Measurements from ENCODE around the gene ATG7.

Gene ATG7

DNA sequence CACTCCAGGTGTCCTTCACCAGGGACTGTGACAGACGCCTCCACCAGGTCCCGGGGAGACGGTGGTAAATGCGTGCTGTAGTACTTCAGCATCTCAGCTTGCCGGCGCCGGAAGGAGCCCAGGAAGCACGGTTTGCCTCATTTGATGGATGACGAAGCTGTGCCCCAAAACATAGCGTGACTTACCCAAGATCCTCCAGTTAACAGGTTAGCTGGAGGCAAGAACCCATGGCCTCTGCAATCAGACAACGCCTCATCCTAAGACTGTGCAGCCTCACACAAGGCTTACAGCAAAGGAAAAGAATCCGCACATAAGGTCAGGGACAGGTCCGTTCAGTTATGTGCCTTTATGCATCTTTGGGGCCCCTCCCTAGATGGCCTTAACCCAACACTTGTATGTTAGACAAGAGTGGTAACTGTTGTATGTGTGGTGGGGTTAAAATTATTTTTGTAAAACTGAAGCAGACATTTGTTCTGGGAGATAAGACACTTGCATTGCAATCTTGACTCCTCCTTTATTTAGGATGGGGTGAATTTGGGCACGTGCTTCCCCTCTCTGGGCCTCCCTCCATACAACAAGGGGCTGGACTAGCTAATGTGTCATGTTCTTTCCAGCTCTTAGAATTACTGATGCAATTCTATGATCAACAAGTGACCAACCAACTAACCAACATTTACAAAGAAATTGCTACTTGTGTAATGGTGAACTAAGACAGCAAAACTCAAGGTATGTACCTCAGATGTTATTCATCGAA, 332.1 kb downstream of the ATG7 start:
- Histone ChIP-seq H3K27me3 (ENCODE audit: insufficient read depth, low read length, poor library complexity) (no peaks in the 10 kb centered on the region), H3K4me2 (ENCODE audit: insufficient read depth, low read length) (no peak overlapping the region), H3K79me2 (ENCODE audit: insufficient read depth, low read length) (peaks cover 97% of the 10 kb centered on the region), H2AFZ (ENCODE audit: low read depth, low read length) (no peak overlapping the region), H3K4me3 (ENCODE audit: low read depth in 1 of 2, low read length in 2 of 2) (no peak overlapping the region), H3K9me3 (ENCODE audit: insufficient read depth, low read length, severe bottlenecking) (no peaks in the 10 kb centered on the region), H3K27ac (ENCODE audit: low read length) (no peak overlapping the region), H3K36me3 (ENCODE audit: insufficient read depth, low read length) (peaks cover 67% of the 10 kb centered on the region), H3K4me1 (ENCODE audit: insufficient read depth, low read length) (no peaks in the 10 kb centered on the region), H4K20me1 (ENCODE audit: insufficient read depth, low read length) (peaks cover 81% of the 10 kb centered on the region), H3K9ac (ENCODE audit: low read depth, low read length) (no peak overlapping the region)
- TF ChIP-seq, protein P1, sequence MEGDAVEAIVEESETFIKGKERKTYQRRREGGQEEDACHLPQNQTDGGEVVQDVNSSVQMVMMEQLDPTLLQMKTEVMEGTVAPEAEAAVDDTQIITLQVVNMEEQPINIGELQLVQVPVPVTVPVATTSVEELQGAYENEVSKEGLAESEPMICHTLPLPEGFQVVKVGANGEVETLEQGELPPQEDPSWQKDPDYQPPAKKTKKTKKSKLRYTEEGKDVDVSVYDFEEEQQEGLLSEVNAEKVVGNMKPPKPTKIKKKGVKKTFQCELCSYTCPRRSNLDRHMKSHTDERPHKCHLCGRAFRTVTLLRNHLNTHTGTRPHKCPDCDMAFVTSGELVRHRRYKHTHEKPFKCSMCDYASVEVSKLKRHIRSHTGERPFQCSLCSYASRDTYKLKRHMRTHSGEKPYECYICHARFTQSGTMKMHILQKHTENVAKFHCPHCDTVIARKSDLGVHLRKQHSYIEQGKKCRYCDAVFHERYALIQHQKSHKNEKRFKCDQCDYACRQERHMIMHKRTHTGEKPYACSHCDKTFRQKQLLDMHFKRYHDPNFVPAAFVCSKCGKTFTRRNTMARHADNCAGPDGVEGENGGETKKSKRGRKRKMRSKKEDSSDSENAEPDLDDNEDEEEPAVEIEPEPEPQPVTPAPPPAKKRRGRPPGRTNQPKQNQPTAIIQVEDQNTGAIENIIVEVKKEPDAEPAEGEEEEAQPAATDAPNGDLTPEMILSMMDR (IDR thresholded peaks at IDR 0.05; ENCODE audit: borderline replicate concordance, extremely low read depth, low read length, poor library complexity, severe bottlenecking) = no peak
- TF ChIP-seq EZH2 (IDR thresholded peaks at IDR 0.05; ENCODE audit: borderline replicate concordance, low read depth, low read length, severe bottlenecking) = no peak
- no peak for ATAC-seq (ENCODE audit: insufficient read depth, low read depth)
- no peak for DNase-seq

DNA sequence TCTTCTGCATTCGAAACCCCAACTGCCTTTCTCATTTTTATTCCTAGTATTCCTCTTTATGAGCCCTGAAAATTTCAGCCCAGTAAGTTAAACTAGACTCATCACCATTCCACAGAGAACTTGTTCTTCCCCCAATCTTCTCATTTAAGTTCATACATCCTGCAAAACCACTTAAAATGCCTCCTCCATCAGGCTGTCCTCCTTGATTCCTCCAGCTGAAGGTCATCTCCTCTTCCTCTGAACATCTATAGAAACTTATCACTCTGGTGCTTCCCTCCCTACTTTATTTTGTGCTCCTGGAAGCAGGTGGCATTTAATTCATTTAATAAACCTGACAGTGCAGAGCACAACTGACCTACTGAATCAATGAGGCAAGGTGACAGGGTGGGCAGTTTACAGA, 333.2 kb downstream of the ATG7 start:
- Histone ChIP-seq H3K36me3 (ENCODE audit: insufficient read depth, low read length) (peaks cover 62% of the 10 kb centered on the region), H3K27ac (ENCODE audit: low read length) (no peak overlapping the region), H3K4me2 (ENCODE audit: insufficient read depth, low read length) (no peak overlapping the region), H3K79me2 (ENCODE audit: insufficient read depth, low read length) (peaks cover 97% of the 10 kb centered on the region), H3K4me1 (ENCODE audit: insufficient read depth, low read length) (no peaks in the 10 kb centered on the region), H3K27me3 (ENCODE audit: insufficient read depth, low read length, poor library complexity) (no peaks in the 10 kb centered on the region), H3K9me3 (ENCODE audit: insufficient read depth, low read length, severe bottlenecking) (no peaks in the 10 kb centered on the region), H4K20me1 (ENCODE audit: insufficient read depth, low read length) (peaks cover 88% of the 10 kb centered on the region), H3K9ac (ENCODE audit: low read depth, low read length) (no peak overlapping the region), H2AFZ (ENCODE audit: low read depth, low read length) (no peak overlapping the region), H3K4me3 (ENCODE audit: low read depth in 1 of 2, low read length in 2 of 2) (no peak overlapping the region)
- no peak for TF ChIP-seq EZH2 (IDR thresholded peaks at IDR 0.05; ENCODE audit: borderline replicate concordance, low read depth, low read length, severe bottlenecking)
- TF ChIP-seq, protein P1 (IDR thresholded peaks at IDR 0.05; ENCODE audit: borderline replicate concordance, extremely low read depth, low read length, poor library complexity, severe bottlenecking) = no peak
- DNase-seq (no peak), ATAC-seq (ENCODE audit: insufficient read depth, low read depth) (no peak)

DNA sequence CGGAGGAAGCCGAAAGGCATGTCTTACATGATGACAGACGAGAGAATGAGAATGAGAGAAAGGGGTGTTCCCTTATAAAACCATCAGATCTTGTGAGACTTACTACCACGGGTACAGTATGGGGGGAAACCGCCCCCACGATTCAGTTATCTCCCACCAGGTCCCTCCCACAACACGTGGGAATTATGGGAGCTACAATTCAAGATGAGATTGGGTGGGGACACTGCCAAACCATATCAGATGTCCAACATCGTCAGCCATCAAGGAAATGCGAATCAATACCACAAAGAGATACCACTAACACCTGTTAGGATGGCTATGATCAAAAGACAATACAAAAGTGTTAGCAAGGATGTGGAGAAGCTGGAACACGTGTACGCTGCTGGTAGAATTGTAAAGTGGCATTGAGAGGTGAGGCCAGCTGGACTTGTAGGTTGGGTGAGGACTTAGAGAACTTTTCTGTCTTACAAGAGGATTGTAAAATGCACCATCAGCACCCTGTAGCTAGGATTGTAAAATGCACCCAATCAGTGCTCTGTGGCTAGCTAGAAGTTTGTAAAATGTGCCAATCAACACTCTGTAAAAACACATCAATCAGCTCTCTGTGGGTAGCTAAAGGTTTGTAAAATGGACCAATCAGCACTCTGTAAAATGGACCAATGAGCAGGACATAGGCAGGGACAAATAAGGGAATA, 334.0 kb downstream of the ATG7 start:
- Histone ChIP-seq H3K4me1 (ENCODE audit: insufficient read depth, low read length) (no peaks in the 10 kb centered on the region), H3K36me3 (ENCODE audit: insufficient read depth, low read length) (peaks cover 56% of the 10 kb centered on the region), H3K9me3 (ENCODE audit: insufficient read depth, low read length, severe bottlenecking) (no peaks in the 10 kb centered on the region), H3K79me2 (ENCODE audit: insufficient read depth, low read length) (peaks cover 97% of the 10 kb centered on the region), H3K27me3 (ENCODE audit: insufficient read depth, low read length, poor library complexity) (no peaks in the 10 kb centered on the region), H2AFZ (ENCODE audit: low read depth, low read length) (no peak overlapping the region), H4K20me1 (ENCODE audit: insufficient read depth, low read length) (peaks cover 88% of the 10 kb centered on the region), H3K27ac (ENCODE audit: low read length) (no peak overlapping the region), H3K4me3 (ENCODE audit: low read depth in 1 of 2, low read length in 2 of 2) (no peak overlapping the region), H3K9ac (ENCODE audit: low read depth, low read length) (no peak overlapping the region), H3K4me2 (ENCODE audit: insufficient read depth, low read length) (no peak overlapping the region)
- DNase-seq (no peak), ATAC-seq (ENCODE audit: insufficient read depth, low read depth) (no peak)
- TF ChIP-seq, protein P1 (IDR thresholded peaks at IDR 0.05; ENCODE audit: borderline replicate concordance, extremely low read depth, low read length, poor library complexity, severe bottlenecking) = no peak
- no peak for TF ChIP-seq EZH2 (IDR thresholded peaks at IDR 0.05; ENCODE audit: borderline replicate concordance, low read depth, low read length, severe bottlenecking)
